HTERT RPE-1 (cell line): Measurements from ENCODE around the gene CATSPER3.

Experiments
- in situ Hi-C: fragments of 300-500 bp; cut with MboI; formaldehyde crosslinking; loops from 4 replicates; pipeline ENCODE4 v1.14.3; 2020; ENCODE audit warnings: low sequenced_read_pairs

Gene CATSPER3

DNA sequence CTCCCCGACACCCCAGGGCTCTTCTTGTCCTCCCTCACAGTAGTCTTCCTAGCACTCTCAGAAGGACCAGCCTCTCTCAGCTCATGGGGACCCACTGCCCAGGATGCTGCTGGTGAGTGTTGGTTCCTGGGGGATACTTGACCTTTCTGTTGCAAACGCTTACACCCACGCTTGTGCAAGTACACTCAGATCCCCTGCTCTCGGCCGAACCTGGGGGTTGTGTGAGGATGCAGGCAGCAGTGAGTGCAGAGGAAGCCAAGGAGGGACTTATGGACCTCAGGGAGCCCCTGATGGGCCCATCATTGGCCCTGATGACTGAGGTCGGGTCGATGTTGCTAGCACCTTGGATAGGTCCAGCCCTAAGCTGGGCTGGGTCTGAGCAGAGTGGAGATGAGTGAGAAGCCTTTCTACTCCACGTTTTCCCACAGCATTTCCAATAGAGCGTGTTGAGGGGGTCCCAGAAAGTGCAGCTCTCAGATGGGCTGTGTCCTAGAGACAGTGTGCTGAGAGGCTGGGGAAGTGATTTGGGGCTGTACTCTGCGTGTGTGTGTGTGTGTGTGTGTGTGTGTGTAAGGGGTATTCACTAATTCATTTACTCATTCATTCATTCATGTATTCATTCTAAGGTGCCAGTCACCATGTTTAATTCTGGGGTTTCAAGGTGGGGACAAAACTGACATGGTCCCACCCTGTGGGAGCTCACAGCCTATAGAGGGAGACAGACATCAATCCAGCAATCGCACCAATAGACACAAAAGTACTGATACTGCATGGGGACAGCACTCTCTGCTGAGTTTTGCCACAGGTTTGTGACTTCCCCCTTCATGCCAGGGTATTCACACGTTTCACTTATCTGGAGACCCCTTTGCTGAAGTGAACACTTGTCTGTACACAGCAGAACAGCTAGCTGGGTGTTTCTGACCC, 91.6 kb downstream of the CATSPER3 start:
- in situ Hi-C loops, result no loop called here

DNA sequence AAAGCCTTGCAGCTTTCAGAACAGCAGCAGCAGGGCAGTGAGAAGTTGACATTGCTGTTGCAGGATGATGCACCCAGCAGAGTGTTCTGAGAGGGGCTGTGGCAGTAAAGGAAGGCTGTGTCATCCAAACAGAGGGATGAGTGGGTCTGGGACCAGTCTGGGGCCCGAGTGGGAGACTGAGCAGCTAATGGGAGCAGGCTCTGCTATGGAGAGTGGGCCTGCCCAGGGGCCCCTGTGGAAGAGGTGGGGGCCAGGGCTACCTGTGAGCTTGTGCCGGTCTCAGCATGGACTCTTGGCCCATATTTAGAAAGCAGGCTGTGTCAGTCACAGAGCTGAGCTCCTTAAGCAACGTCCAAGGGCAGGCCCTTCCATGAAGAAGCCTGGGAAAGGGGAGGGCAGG, 92.3 kb downstream of the CATSPER3 start:
- in situ Hi-C loops, result no loop called here

DNA sequence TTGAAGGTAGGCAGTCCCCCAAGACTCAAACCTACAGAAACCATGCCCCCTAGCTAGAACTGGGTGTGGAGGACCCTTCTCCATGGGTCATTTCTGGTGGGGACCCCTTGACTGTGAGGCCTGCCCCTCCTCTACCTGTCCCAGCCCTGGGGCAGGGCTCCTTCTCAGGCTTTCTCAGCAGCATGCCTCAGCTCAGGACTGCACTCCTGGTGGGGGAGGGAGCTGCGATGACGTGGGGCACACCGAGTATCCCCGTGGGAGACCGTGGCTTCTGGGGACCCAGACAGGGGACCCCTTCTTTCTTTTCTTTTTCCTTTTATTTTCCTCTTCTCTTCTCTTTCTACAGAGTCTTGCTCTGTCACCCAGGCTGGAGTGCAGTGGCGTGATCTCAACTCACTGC, 93.3 kb downstream of the CATSPER3 start:
- in situ Hi-C loops, result no loop called here
